CD14-positive monocyte (primary cell): ENCODE results near the gene ZDHHC8. TPM values are rescaled to one million over a fixed set of nuclear protein-coding genes. Genes with fewer than 3 reads are reported as not detected.

Experiments
- DNase-seq, 3 donors: peaks; one replicate each; pipeline ENCODE4 v3.0.0-alpha.2; 2011 to 2022
- H2AFZ ChIP-seq: 2 replicates; pipeline ENCODE4 v1.6.0; 2012; ENCODE audit warnings: mild to moderate bottlenecking, low read depth, low read length, inconsistent platforms; ENCODE audit not compliant: insufficient read depth, poor library complexity, severe bottlenecking
- H3K27ac ChIP-seq, 2 donors: 1 replicate in 1 of 2; 2 replicates in 1 of 2; pipeline ENCODE4 v1.5.1; 2012 to 2013; ENCODE audit warnings: low read length in 2 of 2, control low read depth in 1 of 2, inconsistent platforms in 1 of 2, low read depth in 1 of 2, mild to moderate bottlenecking in 1 of 2
- H3K27me3 ChIP-seq, 2 donors: one replicate each; pipeline versions ENCODE4 v1.6.0 to v1.6.1; 2011 to 2013; ENCODE audit warnings: low read length in 2 of 2; ENCODE audit not compliant: control insufficient read depth in 2 of 2, insufficient read depth in 2 of 2
- H3K36me3 ChIP-seq, 2 donors: replicated peaks in 1 of 2; 1 replicate in 1 of 2; 2 replicates in 1 of 2; pipeline versions ENCODE4 v1.5.1 to v1.6.1; 2012 to 2013; ENCODE audit warnings: low read length in 2 of 2, control low read depth in 1 of 2, inconsistent platforms in 1 of 2, mild to moderate bottlenecking in 1 of 2; ENCODE audit not compliant: insufficient read depth in 2 of 2, control insufficient read depth in 1 of 2
- H3K4me1 ChIP-seq, 2 donors: 1 replicate in 1 of 2; 2 replicates in 1 of 2; pipeline versions ENCODE4 v1.5.1 to v1.6.1; 2012 to 2013; ENCODE audit warnings: low read length in 2 of 2, control low read depth in 1 of 2, inconsistent platforms in 1 of 2, mild to moderate bottlenecking in 1 of 2, moderate library complexity in 1 of 2; ENCODE audit not compliant: insufficient read depth in 2 of 2, control insufficient read depth in 1 of 2
- H3K4me2 ChIP-seq: replicated peaks from 2 replicates; pipeline ENCODE3; 2012; ENCODE audit warnings: low read length, moderate library complexity, mild to moderate bottlenecking; ENCODE audit not compliant: poor library complexity, severe bottlenecking; ENCODE audit errors: extremely low read depth
- H3K4me3 ChIP-seq, 3 experiments: fragments of 200-600 bp in 1 of 3; sonication (generic) in 1 of 3; replicated peaks in 1 of 3; 1 replicate in 2 of 3; 2 replicates in 1 of 3; pipeline ENCODE4 v1.5.1; 2011 to 2013; ENCODE audit warnings: low read length in 3 of 3, mild to moderate bottlenecking in 3 of 3, control low read depth in 2 of 3, low read depth in 2 of 3, inconsistent platforms in 1 of 3, moderate library complexity in 1 of 3
- H3K79me2 ChIP-seq: 2 replicates; pipeline ENCODE4 v1.6.0; 2012; ENCODE audit warnings: mild to moderate bottlenecking, control low read depth, inconsistent platforms, low read length, moderate library complexity; ENCODE audit not compliant: insufficient read depth
- H3K9ac ChIP-seq: 2 replicates; pipeline ENCODE4 v1.6.0; 2017; ENCODE audit warnings: low read length, mild to moderate bottlenecking; ENCODE audit not compliant: insufficient read depth, poor library complexity, severe bottlenecking
- H3K9me3 ChIP-seq, 2 donors: replicated peaks in 1 of 2; 1 replicate in 1 of 2; 2 replicates in 1 of 2; pipeline versions ENCODE4 v1.5.1 to v1.6.1; 2012 to 2013; ENCODE audit warnings: low read length in 2 of 2, control low read depth in 1 of 2; ENCODE audit not compliant: control insufficient read depth in 1 of 2, insufficient read depth in 1 of 2
- H4K20me1 ChIP-seq: 2 replicates; pipeline ENCODE4 v1.6.0; 2012; ENCODE audit warnings: mild to moderate bottlenecking, low read length, control low read depth, moderate library complexity; ENCODE audit not compliant: insufficient read depth
- H3K27ac Mint-ChIP-seq, 7 donors: one replicate each; pipeline ENCODE4 v1.8.0; 2020; ENCODE audit warnings: mild to moderate bottlenecking in 7 of 7, mixed read lengths in 7 of 7, moderate library complexity in 6 of 7, inconsistent platforms in 2 of 7
- H3K27me3 Mint-ChIP-seq, 3 donors: one replicate each; pipeline ENCODE4 v1.8.0; 2021 to 2022; ENCODE audit warnings: low read depth in 3 of 3, mild to moderate bottlenecking in 3 of 3, mixed read lengths in 3 of 3, moderate library complexity in 3 of 3, inconsistent platforms in 1 of 3
- H3K36me3 Mint-ChIP-seq, 2 donors: one replicate each; pipeline ENCODE4 v1.8.0; 2020; ENCODE audit warnings: mixed read lengths in 2 of 2, inconsistent platforms in 1 of 2, mild to moderate bottlenecking in 1 of 2
- H3K4me1 Mint-ChIP-seq: one replicate; pipeline ENCODE4 v1.8.0; 2020; ENCODE audit warnings: mild to moderate bottlenecking, mixed read lengths
- H3K4me3 Mint-ChIP-seq, 2 donors: one replicate each; pipeline ENCODE4 v1.8.0; 2020; ENCODE audit warnings: mild to moderate bottlenecking in 2 of 2, mixed read lengths in 2 of 2, moderate library complexity in 1 of 2
- H3K9me3 Mint-ChIP-seq, 7 donors: one replicate each; pipeline ENCODE4 v1.8.0; 2020 to 2022; ENCODE audit warnings: mixed read lengths in 7 of 7, mild to moderate bottlenecking in 6 of 7, moderate library complexity in 6 of 7, inconsistent platforms in 2 of 7
- WGBS: methylation state at CpG from one replicate; pipeline ENCODE4 v1.1.5; 2013; ENCODE audit warnings: missing lambda C conversion rate; ENCODE audit not compliant: insufficient coverage; 5-methylcytosine and 5-hydroxymethylcytosine counted together
- intact Hi-C, 2 donors: fragments of 100-400 bp; cut with micrococcal nuclease; formaldehyde crosslinking; loops; one replicate each; pipeline versions ENCODE4 v1.15.0 to v1.15.1; 2023
- polyA plus RNA-seq, 3 donors: library from polyadenylated mRNA; depleted of rRNA in 1 of 3; unstranded in 2 of 3; stranded (reverse) in 1 of 3; fragments of 300-500 nt in 2 of 3; fragments of >200 nt in 1 of 3; fragmentation: Illumina TruSeq in 2 of 3; gene quantifications; 1 replicate in 2 of 3; 2 replicates in 1 of 3; pipeline ENCODE4 v1.2.3, GENCODE V29; 2012 to 2021
- TF ChIP-seq, protein P1 (sequence below): fragments of 200-600 bp; IDR thresholded peaks from one replicate; pipeline ENCODE4 v1.8.0; 2022; ENCODE audit warnings: antibody characterized with exemption, mild to moderate bottlenecking

ZDHHC8 gene
- polyA plus RNA-seq, 3 donors: 0.73 to 76.3 (median 1.1) TPM

DNA sequence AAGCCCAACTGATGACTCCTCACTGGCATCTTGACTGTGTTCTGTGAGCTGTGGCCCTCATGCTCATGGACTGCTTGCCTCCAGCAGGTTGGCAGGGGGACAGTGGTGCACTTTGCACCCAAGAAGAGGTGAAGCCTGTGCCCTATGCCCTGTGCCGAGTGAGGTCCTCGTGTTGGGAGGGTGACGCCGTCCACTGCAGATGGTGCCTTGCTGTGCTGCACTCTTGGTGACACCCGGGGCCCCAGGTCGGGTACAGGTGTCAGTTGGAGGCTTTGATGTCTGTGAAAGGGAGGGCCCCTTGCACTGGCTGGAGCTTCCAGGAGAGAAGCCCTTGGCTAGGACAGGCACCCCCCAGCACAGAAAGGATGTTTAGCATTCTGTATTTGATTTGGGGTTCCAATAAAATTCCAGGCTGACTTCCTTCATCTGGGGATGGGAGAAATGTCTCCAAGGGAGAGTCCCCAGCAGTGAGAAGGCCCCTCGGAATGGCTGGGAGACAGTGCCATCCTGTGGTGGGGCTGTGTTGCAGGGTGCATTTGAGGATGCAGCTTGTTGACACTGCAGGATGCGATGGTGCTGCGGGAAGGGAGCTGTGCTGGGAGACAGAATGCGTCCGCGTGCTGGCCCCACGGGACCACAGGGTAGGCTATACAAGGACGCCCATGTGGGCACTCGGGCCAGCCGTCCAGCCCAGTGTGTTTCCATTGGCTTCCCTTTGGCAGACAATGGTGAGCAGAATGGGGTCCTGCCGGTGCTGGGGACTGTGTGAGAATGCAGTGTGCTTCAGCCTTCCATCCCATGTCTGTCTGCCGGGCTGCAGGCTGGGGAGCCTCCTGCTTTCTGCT lies 2.5 kb upstream of the ZDHHC8 start:
- no peak overlapping the region for H3K9ac ChIP-seq
- intact Hi-C loops: loop anchor here in 1 of 2 donors (5.0 kb wide), 1 partner anchor 157 kb away; no protein-coding TSS in a partner anchor

DNA sequence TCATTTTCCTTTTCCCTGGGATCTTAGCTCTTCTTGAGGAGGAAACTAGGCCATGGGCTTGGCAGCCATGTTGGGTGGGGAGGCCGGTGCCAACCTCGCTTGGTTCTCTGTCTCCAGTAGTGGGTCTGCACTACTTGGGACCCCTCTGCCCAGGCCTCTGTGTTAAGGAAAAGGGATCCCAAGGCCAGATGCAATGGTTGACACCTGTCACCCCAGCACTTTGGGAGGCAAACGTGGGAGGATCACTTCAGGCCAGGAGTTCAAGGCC lies 1.9 kb upstream of the ZDHHC8 start:
- no peak overlapping the region for H3K4me3 ChIP-seq
- H3K9me3 Mint-ChIP-seq: no peaks in the 10 kb centered on the region
- no peak overlapping the region for H3K4me2 ChIP-seq
- intact Hi-C loops: loop anchor here in 1 of 2 donors (5.0 kb wide), 1 partner anchor 157 kb away; no protein-coding TSS in a partner anchor
- H3K36me3 ChIP-seq: peaks cover 17 to 29% of the 10 kb centered on the region in 2 donors
- no peaks in the 10 kb centered on the region for H3K27me3 Mint-ChIP-seq
- no peak overlapping the region for H3K9ac ChIP-seq
- peaks cover 15 to 27% of the 10 kb centered on the region in 2 donors for H3K4me1 ChIP-seq
- no peak for DNase-seq
- no peak overlapping the region for H2AFZ ChIP-seq
- no peak overlapping the region for H3K4me3 Mint-ChIP-seq
- peaks cover 20% of the 10 kb centered on the region for H3K4me1 Mint-ChIP-seq
- peaks cover 23% of the 10 kb centered on the region for H4K20me1 ChIP-seq
- TF ChIP-seq, protein P1, sequence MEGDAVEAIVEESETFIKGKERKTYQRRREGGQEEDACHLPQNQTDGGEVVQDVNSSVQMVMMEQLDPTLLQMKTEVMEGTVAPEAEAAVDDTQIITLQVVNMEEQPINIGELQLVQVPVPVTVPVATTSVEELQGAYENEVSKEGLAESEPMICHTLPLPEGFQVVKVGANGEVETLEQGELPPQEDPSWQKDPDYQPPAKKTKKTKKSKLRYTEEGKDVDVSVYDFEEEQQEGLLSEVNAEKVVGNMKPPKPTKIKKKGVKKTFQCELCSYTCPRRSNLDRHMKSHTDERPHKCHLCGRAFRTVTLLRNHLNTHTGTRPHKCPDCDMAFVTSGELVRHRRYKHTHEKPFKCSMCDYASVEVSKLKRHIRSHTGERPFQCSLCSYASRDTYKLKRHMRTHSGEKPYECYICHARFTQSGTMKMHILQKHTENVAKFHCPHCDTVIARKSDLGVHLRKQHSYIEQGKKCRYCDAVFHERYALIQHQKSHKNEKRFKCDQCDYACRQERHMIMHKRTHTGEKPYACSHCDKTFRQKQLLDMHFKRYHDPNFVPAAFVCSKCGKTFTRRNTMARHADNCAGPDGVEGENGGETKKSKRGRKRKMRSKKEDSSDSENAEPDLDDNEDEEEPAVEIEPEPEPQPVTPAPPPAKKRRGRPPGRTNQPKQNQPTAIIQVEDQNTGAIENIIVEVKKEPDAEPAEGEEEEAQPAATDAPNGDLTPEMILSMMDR: no peak
- peaks cover 20% of the 10 kb centered on the region for H3K79me2 ChIP-seq
- H3K27me3 ChIP-seq: no peaks in the 10 kb centered on the region
- 93% methylated on average over 3 of the region's 3 CpGs for WGBS
- no peaks in the 10 kb centered on the region for H3K9me3 ChIP-seq
- H3K27ac Mint-ChIP-seq: no peak overlapping the region
- H3K36me3 Mint-ChIP-seq: peaks cover 28 to 38% of the 10 kb centered on the region in 2 donors
- H3K27ac ChIP-seq: no peak overlapping the region

More for the DNA sequence above, 2.5 kb upstream of the ZDHHC8 start:
- H3K27ac Mint-ChIP-seq: peak overlapping the region in 1 of 7 donors; percentile 30
- DNase-seq: peak in 1 of 3 donors; percentile 20
- H3K4me3 Mint-ChIP-seq: peak overlapping the region in 1 of 2 donors; percentile 27
- H3K27me3 Mint-ChIP-seq: no peaks in the 10 kb centered on the region
- Histone ChIP-seq H3K4me2 (no peak overlapping the region), H3K4me1 (peaks cover 15 to 27% of the 10 kb centered on the region in 2 donors), H3K4me3 (no peak overlapping the region), H3K27ac (peak overlapping the region in 1 of 2 donors; percentile 5), H3K27me3 (no peaks in the 10 kb centered on the region), H4K20me1 (peaks cover 23% of the 10 kb centered on the region), H3K9me3 (no peaks in the 10 kb centered on the region), H3K79me2 (peaks cover 18% of the 10 kb centered on the region), H3K36me3 (peaks cover 20 to 32% of the 10 kb centered on the region in 2 donors), H2AFZ (no peak overlapping the region)
- TF ChIP-seq, protein P1: peak; percentile 27
- WGBS: 56% methylated on average over 17 of the region's 18 CpGs
- peaks cover 29 to 41% of the 10 kb centered on the region in 2 donors for H3K36me3 Mint-ChIP-seq
- no peaks in the 10 kb centered on the region for H3K9me3 Mint-ChIP-seq
- H3K4me1 Mint-ChIP-seq: peaks cover 17% of the 10 kb centered on the region
